Loucy (cell line): ENCODE measurements around the gene GTF3C1.

ENCODE experiments used
- EZH2phosphoT487 ChIP-seq: fragments of 200-600 bp; IDR thresholded peaks from 2 replicates; pipeline ENCODE4 v1.6.1; 2018; ENCODE audit warnings: antibody characterized with exemption, mild to moderate bottlenecking, moderate library complexity, borderline replicate concordance
- TF ChIP-seq, protein P1 (sequence below): fragments of 200-600 bp; sonication (generic); conservative IDR thresholded peaks from 2 replicates; pipeline ENCODE4 v1.5.1; 2014; ENCODE audit warnings: mild to moderate bottlenecking, antibody characterized with exemption, low read length

DNA sequence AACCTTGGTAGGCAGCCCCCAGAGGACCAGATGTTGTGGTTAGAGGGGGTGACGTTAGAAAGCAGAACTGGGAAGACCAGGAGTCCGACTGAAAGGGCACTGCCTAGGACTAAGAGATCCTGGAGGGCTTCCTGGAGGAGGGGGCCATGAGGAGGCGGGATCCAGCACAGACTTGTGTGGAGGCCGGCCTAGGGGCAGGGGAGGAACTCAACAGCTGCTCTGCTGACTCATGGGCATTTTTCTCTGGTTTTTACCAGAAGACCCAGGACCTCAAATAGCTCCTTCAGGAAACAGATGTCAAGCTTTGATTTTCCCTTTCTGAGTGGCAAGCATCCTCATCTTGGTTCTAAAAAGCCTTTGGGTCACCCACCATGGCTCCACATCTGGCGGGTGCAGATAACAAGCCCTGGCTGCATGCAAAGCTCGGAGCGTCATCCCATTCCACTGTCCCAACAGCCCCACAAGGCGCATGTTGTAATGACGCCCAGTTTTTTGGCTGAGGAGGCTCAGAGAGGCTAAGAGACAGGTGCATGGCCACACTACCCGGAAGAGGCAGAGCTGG is 118.7 kb downstream of the GTF3C1 start:
- TF ChIP-seq, protein P1, sequence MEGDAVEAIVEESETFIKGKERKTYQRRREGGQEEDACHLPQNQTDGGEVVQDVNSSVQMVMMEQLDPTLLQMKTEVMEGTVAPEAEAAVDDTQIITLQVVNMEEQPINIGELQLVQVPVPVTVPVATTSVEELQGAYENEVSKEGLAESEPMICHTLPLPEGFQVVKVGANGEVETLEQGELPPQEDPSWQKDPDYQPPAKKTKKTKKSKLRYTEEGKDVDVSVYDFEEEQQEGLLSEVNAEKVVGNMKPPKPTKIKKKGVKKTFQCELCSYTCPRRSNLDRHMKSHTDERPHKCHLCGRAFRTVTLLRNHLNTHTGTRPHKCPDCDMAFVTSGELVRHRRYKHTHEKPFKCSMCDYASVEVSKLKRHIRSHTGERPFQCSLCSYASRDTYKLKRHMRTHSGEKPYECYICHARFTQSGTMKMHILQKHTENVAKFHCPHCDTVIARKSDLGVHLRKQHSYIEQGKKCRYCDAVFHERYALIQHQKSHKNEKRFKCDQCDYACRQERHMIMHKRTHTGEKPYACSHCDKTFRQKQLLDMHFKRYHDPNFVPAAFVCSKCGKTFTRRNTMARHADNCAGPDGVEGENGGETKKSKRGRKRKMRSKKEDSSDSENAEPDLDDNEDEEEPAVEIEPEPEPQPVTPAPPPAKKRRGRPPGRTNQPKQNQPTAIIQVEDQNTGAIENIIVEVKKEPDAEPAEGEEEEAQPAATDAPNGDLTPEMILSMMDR = no peak
- TF ChIP-seq EZH2phosphoT487 = no peak
